OCI-LY3 (cell line): Measurements from ENCODE around the gene LCE3E.

Experiments
- EZH2phosphoT487 ChIP-seq: fragments of 200-600 bp; shearing (Covaris generic); IDR thresholded peaks from 2 replicates; pipeline ENCODE4 v1.6.1; 2018; ENCODE audit warnings: antibody characterized with exemption, mixed run types, low read depth
- TF ChIP-seq, protein P1 (sequence below): fragments of 200-600, 300-600 bp; sonication (generic); IDR thresholded peaks from 2 replicates; pipeline ENCODE4 v1.5.1; 2014; ENCODE audit warnings: antibody characterized with exemption, low read length, low read depth

GRCh38 chr1:152543820-152544219 lies 22.8 kb downstream of the LCE3E start:
- TF ChIP-seq, protein P1, sequence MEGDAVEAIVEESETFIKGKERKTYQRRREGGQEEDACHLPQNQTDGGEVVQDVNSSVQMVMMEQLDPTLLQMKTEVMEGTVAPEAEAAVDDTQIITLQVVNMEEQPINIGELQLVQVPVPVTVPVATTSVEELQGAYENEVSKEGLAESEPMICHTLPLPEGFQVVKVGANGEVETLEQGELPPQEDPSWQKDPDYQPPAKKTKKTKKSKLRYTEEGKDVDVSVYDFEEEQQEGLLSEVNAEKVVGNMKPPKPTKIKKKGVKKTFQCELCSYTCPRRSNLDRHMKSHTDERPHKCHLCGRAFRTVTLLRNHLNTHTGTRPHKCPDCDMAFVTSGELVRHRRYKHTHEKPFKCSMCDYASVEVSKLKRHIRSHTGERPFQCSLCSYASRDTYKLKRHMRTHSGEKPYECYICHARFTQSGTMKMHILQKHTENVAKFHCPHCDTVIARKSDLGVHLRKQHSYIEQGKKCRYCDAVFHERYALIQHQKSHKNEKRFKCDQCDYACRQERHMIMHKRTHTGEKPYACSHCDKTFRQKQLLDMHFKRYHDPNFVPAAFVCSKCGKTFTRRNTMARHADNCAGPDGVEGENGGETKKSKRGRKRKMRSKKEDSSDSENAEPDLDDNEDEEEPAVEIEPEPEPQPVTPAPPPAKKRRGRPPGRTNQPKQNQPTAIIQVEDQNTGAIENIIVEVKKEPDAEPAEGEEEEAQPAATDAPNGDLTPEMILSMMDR: peak; percentile 35; the same call in 1 of the 2 replicates
- TF ChIP-seq EZH2phosphoT487: no peak
